GM23338 (cell line): ENCODE results near the gene HORMAD2.

ENCODE experiments used
- EZH2 ChIP-seq: fragments of 200-600 bp; sonication (generic); IDR thresholded peaks from one replicate; pipeline ENCODE4 v1.8.0; 2017; ENCODE audit warnings: antibody characterized with exemption, mild to moderate bottlenecking, low read depth; ENCODE audit not compliant: unreplicated experiment
- REST ChIP-seq: IDR thresholded peaks from one replicate; pipeline ENCODE4 v1.6.1; 2018; ENCODE audit warnings: antibody characterized with exemption; ENCODE audit not compliant: unreplicated experiment
- TF ChIP-seq, protein P1 (sequence below), 2 experiments: fragments of 200-600 bp in 1 of 2; sonication (generic) in 1 of 2; conservative IDR thresholded peaks; 2 replicates each; pipeline versions ENCODE4 v1.5.1 to v1.6.1; 2016 to 2017; ENCODE audit warnings: antibody characterized with exemption in 2 of 2, low read depth in 2 of 2, mild to moderate bottlenecking in 2 of 2, moderate library complexity in 1 of 2

DNA sequence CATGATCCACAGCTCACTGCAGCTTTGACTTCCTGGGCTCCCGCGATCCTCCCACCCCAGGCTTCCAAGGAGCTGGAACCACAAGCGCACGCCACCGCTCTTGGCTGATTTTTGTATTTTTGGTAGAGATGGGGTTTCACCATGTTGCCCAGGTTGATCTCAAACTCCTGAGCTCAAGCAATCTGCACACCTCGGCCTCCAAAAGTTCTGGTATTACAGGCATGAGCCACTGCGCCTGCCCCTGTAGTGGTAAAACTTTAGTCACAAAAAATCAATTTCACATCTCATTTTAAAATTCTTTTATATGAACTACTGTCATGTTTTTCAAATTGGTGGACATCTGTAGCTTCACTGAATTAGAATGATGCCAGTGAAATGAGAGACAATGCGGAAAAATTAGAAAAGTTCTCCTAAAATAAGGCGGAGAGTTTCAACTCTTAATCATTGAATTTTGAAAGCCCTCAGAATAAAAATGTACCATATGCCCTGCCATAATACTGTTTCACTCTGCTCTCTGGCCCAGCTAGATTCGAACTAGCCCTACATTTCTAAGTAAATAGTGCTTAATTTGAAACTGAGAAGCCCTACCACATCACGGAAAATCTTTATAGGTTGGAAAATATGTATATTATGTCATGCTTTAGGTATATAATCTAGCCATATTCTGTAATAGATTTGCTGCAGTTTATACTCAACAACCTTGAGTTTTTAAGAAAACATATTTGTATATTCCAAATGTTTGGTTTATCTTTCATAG is 78.7 kb downstream of the HORMAD2 start:
- TF ChIP-seq, protein P1, sequence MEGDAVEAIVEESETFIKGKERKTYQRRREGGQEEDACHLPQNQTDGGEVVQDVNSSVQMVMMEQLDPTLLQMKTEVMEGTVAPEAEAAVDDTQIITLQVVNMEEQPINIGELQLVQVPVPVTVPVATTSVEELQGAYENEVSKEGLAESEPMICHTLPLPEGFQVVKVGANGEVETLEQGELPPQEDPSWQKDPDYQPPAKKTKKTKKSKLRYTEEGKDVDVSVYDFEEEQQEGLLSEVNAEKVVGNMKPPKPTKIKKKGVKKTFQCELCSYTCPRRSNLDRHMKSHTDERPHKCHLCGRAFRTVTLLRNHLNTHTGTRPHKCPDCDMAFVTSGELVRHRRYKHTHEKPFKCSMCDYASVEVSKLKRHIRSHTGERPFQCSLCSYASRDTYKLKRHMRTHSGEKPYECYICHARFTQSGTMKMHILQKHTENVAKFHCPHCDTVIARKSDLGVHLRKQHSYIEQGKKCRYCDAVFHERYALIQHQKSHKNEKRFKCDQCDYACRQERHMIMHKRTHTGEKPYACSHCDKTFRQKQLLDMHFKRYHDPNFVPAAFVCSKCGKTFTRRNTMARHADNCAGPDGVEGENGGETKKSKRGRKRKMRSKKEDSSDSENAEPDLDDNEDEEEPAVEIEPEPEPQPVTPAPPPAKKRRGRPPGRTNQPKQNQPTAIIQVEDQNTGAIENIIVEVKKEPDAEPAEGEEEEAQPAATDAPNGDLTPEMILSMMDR (conservative IDR thresholded peaks at IDR 0.05; ENCODE audit: low read depth in 2 of 2), result no peak
- TF ChIP-seq EZH2 (no peak), REST (no peak)
